Activated CD8-positive, alpha-beta T cell treated with anti-CD3 and anti-CD28 coated beads for 36 hours (primary cell): Measurements from ENCODE around the gene NRG3. TPM values are rescaled to one million over a fixed set of nuclear protein-coding genes. Genes with fewer than 3 reads are reported as not detected.

ENCODE experiments used
- ATAC-seq: fragments of 200-7000 bp; cut with Tn5 transposase; one replicate; pipeline ENCODE4 v1.10.0; 2021; ENCODE audit warnings: mild to moderate bottlenecking, moderate library complexity
- CTCF ChIA-PET: fragments of 350-600 bp; sonication (Branson Sonifier 250); formaldehyde crosslinking; loops from one replicate; lab custom pipeline; 2021; ENCODE audit warnings: antibody characterized with exemption; lab: Charles Lee
- POLR2A ChIA-PET: fragments of 350-600 bp; sonication (Branson Sonifier 250); formaldehyde crosslinking; loops from one replicate; lab custom pipeline; 2021; ENCODE audit warnings: antibody characterized with exemption; lab: Charles Lee
- DNase-seq: peaks from one replicate; pipeline ENCODE4 v3.0.0-alpha.2; 2020
- H3K27ac Mint-ChIP-seq: one replicate; pipeline ENCODE4 v1.8.0; 2021; ENCODE audit warnings: mild to moderate bottlenecking, mixed read lengths
- H3K27me3 Mint-ChIP-seq: one replicate; pipeline ENCODE4 v1.8.0; 2021; ENCODE audit warnings: mixed read lengths
- H3K36me3 Mint-ChIP-seq: one replicate; pipeline ENCODE4 v1.8.0; 2021; ENCODE audit warnings: low read depth, mixed read lengths
- H3K4me1 Mint-ChIP-seq: one replicate; pipeline ENCODE4 v1.8.0; 2021; ENCODE audit warnings: low read depth, mixed read lengths
- H3K4me3 Mint-ChIP-seq: one replicate; pipeline ENCODE4 v1.8.0; 2021; ENCODE audit warnings: mild to moderate bottlenecking, moderate library complexity, mixed read lengths
- H3K9me3 Mint-ChIP-seq: one replicate; pipeline ENCODE4 v1.8.0; 2021; ENCODE audit warnings: mixed read lengths
- CTCF ChIP-seq: fragments of 200-600 bp; IDR thresholded peaks from one replicate; pipeline ENCODE4 v1.8.0; 2022; ENCODE audit warnings: antibody characterized with exemption, mild to moderate bottlenecking
- intact Hi-C: fragments of 100-400 bp; cut with micrococcal nuclease; formaldehyde crosslinking; loops from one replicate; pipeline ENCODE4 v1.10.0; 2022
- total RNA-seq, 2 experiments: library from RNA; stranded (reverse); gene quantifications; one replicate each; pipeline ENCODE4 v1.2.3, GENCODE V29; 2021

Gene NRG3
- total RNA-seq, 2 experiments from 2014 or later, result not detected

GRCh38 chr10:82020999-82021398 lies 146.0 kb downstream of the NRG3 start:
- CTCF ChIA-PET, result no interaction called here
- ATAC-seq (no peak), DNase-seq (no peak)
- H3K27me3 Mint-ChIP-seq, result no peaks in the 10 kb centered on the region
- H3K9me3 Mint-ChIP-seq, result peaks cover 8% of the 10 kb centered on the region
- intact Hi-C loops, result no loop called here
- POLR2A ChIA-PET, result no interaction called here
- H3K27ac Mint-ChIP-seq, result no peak overlapping the region
- H3K36me3 Mint-ChIP-seq, result no peaks in the 10 kb centered on the region
- TF ChIP-seq CTCF, result no peak
- no peaks in the 10 kb centered on the region for H3K4me1 Mint-ChIP-seq
- H3K4me3 Mint-ChIP-seq, result no peak overlapping the region

- ChIA-PET POLR2A (no interaction called here), CTCF (no interaction called here)
These were observed 152.7 kb downstream of the NRG3 start for GRCh38 chr10:82027711-82028110.

GRCh38 chr10:82037076-82037475 lies 162.1 kb downstream of the NRG3 start:
- DNase-seq (no peak), ATAC-seq (no peak)
- no peak overlapping the region for H3K4me3 Mint-ChIP-seq
- no peaks in the 10 kb centered on the region for H3K27me3 Mint-ChIP-seq
- no peaks in the 10 kb centered on the region for H3K36me3 Mint-ChIP-seq
- no peak for TF ChIP-seq CTCF
- intact Hi-C loops, result no loop called here
- CTCF ChIA-PET, result no interaction called here
- H3K27ac Mint-ChIP-seq, result no peak overlapping the region
- no peaks in the 10 kb centered on the region for H3K4me1 Mint-ChIP-seq
- no peaks in the 10 kb centered on the region for H3K9me3 Mint-ChIP-seq
- POLR2A ChIA-PET, result no interaction called here

More at GRCh38 chr10:82027711-82028110, 152.7 kb downstream of the NRG3 start:
- H3K27ac Mint-ChIP-seq, result no peak overlapping the region
- H3K4me1 Mint-ChIP-seq, result no peaks in the 10 kb centered on the region
- peaks cover 2% of the 10 kb centered on the region for H3K9me3 Mint-ChIP-seq
- H3K36me3 Mint-ChIP-seq, result no peaks in the 10 kb centered on the region
- TF ChIP-seq CTCF, result no peak
- no peak for DNase-seq
- ATAC-seq, result no peak
- no peaks in the 10 kb centered on the region for H3K27me3 Mint-ChIP-seq
- intact Hi-C loops, result no loop called here
- H3K4me3 Mint-ChIP-seq, result no peak overlapping the region

- Mint-ChIP-seq H3K9me3 (no peaks in the 10 kb centered on the region), H3K36me3 (no peaks in the 10 kb centered on the region), H3K4me1 (no peaks in the 10 kb centered on the region), H3K4me3 (no peak overlapping the region), H3K27ac (no peak overlapping the region), H3K27me3 (no peaks in the 10 kb centered on the region)
- no peak for TF ChIP-seq CTCF
- CTCF ChIA-PET, result no interaction called here
- POLR2A ChIA-PET, result no interaction called here
- intact Hi-C loops, result no loop called here
- no peak for ATAC-seq
- no peak for DNase-seq
These were observed 163.6 kb downstream of the NRG3 start for GRCh38 chr10:82038587-82038986.

GRCh38 chr10:82040336-82040735 lies 165.3 kb downstream of the NRG3 start:
- ChIA-PET POLR2A (no interaction called here), CTCF (no interaction called here)
- DNase-seq (no peak), ATAC-seq (no peak)
- Mint-ChIP-seq H3K4me1 (no peaks in the 10 kb centered on the region), H3K27ac (no peak overlapping the region), H3K36me3 (no peaks in the 10 kb centered on the region), H3K9me3 (peaks cover 2% of the 10 kb centered on the region), H3K4me3 (no peak overlapping the region), H3K27me3 (no peaks in the 10 kb centered on the region)
- no peak for TF ChIP-seq CTCF
- intact Hi-C loops, result no loop called here
